PFSK-1 (cell line): ENCODE measurements around the gene ACSL4.

Experiments
- POLR2AphosphoS5 ChIP-seq: IDR thresholded peaks from 2 replicates; pipeline ENCODE4 v1.6.1; 2012; ENCODE audit warnings: low read depth, mild to moderate bottlenecking, control low read depth, low read length, moderate library complexity
- SIN3A ChIP-seq: IDR thresholded peaks from 2 replicates; pipeline ENCODE4 v1.6.1; 2012; ENCODE audit warnings: mild to moderate bottlenecking, low read length, moderate library complexity, borderline replicate concordance; ENCODE audit not compliant: insufficient read depth
- TAF1 ChIP-seq: IDR thresholded peaks from 2 replicates; pipeline ENCODE4 v1.6.1; 2012; ENCODE audit warnings: low read length, control low read depth, borderline replicate concordance; ENCODE audit not compliant: insufficient read depth
- TF ChIP-seq, protein P1 (sequence below), 2 experiments: IDR thresholded peaks; 2 replicates each; pipeline versions ENCODE4 v1.6.1 to v1.8.0; 2011 to 2012; ENCODE audit warnings: low read depth in 2 of 2, low read length in 2 of 2, control low read depth in 1 of 2, inconsistent platforms in 1 of 2, mild to moderate bottlenecking in 1 of 2, moderate library complexity in 1 of 2; ENCODE audit not compliant: insufficient read depth in 1 of 2

- TF ChIP-seq TAF1 (no peak), POLR2AphosphoS5 (no peak), SIN3A (no peak)
- TF ChIP-seq, protein P1, sequence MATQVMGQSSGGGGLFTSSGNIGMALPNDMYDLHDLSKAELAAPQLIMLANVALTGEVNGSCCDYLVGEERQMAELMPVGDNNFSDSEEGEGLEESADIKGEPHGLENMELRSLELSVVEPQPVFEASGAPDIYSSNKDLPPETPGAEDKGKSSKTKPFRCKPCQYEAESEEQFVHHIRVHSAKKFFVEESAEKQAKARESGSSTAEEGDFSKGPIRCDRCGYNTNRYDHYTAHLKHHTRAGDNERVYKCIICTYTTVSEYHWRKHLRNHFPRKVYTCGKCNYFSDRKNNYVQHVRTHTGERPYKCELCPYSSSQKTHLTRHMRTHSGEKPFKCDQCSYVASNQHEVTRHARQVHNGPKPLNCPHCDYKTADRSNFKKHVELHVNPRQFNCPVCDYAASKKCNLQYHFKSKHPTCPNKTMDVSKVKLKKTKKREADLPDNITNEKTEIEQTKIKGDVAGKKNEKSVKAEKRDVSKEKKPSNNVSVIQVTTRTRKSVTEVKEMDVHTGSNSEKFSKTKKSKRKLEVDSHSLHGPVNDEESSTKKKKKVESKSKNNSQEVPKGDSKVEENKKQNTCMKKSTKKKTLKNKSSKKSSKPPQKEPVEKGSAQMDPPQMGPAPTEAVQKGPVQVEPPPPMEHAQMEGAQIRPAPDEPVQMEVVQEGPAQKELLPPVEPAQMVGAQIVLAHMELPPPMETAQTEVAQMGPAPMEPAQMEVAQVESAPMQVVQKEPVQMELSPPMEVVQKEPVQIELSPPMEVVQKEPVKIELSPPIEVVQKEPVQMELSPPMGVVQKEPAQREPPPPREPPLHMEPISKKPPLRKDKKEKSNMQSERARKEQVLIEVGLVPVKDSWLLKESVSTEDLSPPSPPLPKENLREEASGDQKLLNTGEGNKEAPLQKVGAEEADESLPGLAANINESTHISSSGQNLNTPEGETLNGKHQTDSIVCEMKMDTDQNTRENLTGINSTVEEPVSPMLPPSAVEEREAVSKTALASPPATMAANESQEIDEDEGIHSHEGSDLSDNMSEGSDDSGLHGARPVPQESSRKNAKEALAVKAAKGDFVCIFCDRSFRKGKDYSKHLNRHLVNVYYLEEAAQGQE (IDR thresholded peaks at IDR 0.05; ENCODE audit: insufficient read depth in 1 of 2, low read depth in 2 of 2, low read length in 2 of 2) = no peak
These were observed 43.4 kb upstream of the ACSL4 start for GRCh38 chrX:109776432-109776831.
